GM19324 (cell line): ENCODE data around the gene FAM167B.

Experiments used
- ATAC-seq: cut with Tn5 transposase; IDR thresholded peaks from one replicate; pipeline ENCODE4 v1.9.1; 2021; ENCODE audit warnings: mild to moderate bottlenecking, moderate library complexity; ENCODE audit not compliant: unreplicated experiment, low FRiP score

The FAM167B gene

GRCh38 chr1:32246888-32247273 is at the start of gene FAM167B:
Gene FAM167B (plus strand): TSS chr1:32247222. CDS start chr1:32247422, 200 bp downstream.
- ATAC-seq, result no peak

- no peak for ATAC-seq
Observed at GRCh38 chr1:32197837-32198236, 49.2 kb upstream of the FAM167B start.

GRCh38 chr1:32198237-32199042 is 48.6 kb upstream of the FAM167B start:
- no peak for ATAC-seq

GRCh38 chr1:32199043-32199716 is 47.8 kb upstream of the FAM167B start:
- ATAC-seq, result no peak

GRCh38 chr1:32199717-32200072 is 47.3 kb upstream of the FAM167B start:
- ATAC-seq, result no peak

DNA sequence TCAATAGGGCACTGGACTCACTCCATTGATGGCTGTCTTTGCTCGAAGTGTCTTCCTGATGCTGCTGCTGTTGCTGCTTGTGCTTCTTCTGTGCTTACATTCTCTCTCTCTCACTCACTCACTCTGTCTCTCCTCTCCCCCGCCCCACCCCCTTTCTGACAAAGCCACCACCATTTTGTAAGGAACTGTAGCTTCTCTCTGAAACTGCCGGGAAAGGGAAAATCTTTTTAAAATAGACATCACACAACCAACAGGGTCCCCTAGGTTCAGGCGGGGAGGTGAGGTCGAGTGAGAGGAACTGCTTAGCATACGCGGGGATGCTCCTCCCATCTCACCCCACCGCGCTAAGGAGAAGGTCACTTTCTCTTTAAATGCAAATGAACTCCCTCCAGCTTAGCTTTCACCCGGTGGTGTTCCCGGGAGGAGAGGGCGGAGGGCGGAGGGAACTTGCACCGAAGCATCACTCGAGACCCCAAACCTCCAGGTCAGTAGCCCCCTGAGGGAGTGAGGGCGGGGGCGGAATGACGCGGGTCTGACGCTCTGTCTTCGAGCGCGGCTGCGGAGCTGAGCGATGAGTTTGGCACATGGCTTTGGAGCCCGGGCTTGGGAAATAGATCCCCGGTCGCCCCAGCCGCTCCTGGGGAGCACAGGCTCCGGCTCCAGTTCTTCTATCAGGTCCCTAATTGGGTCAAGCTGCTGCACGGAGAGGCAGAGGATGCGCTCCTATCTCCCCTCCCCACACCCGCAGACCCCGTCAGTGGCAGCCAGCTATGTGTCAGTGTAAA is 46.6 kb upstream of the FAM167B start, which contains the start of gene CCDC28B:
CCDC28B (plus strand) TSS at position 370 of the 785 bp plus-strand sequence. CDS start 1,341 bp downstream, outside the sequence.
- no peak for ATAC-seq

GRCh38 chr1:32201011-32201855 is 45.8 kb upstream of the FAM167B start:
- ATAC-seq, result no peak

DNA sequence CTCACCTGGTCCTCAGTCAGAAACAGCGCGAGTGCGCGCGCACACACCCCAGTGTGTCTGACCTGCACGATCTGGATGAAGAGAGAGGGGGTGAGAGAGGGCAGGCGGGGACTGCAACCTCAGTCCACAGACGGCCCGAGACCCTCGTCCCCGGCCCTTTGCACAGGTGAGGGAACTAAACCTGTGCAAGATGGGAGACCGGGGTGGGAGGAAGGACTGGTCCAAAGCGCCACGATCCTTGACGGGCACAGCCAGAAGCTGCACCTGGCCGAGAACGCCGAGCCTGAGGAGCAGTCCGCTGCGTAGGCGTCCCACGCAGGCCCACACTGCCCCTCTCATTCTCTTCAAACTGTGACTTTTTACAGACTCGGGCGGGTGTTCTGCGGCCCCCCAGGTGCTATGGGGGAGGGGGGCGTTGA is 42.1 kb upstream of the FAM167B start:
- ATAC-seq, result no peak

- ATAC-seq, result no peak
Observed at GRCh38 chr1:32205401-32206370, 41.3 kb upstream of the FAM167B start, which contains the start of gene IQCC. Gene IQCC (plus strand): TSS chr1:32205671. CDS start chr1:32205682, 11 bp downstream.

GRCh38 chr1:32208469-32208868 is 38.6 kb upstream of the FAM167B start:
- ATAC-seq, result no peak

- ATAC-seq, result no peak
Observed at GRCh38 chr1:32208891-32209328, 38.1 kb upstream of the FAM167B start, which contains the start of gene DCDC2B. Gene DCDC2B (plus strand): TSS chr1:32209089. CDS start chr1:32209094, 5 bp downstream.

DNA sequence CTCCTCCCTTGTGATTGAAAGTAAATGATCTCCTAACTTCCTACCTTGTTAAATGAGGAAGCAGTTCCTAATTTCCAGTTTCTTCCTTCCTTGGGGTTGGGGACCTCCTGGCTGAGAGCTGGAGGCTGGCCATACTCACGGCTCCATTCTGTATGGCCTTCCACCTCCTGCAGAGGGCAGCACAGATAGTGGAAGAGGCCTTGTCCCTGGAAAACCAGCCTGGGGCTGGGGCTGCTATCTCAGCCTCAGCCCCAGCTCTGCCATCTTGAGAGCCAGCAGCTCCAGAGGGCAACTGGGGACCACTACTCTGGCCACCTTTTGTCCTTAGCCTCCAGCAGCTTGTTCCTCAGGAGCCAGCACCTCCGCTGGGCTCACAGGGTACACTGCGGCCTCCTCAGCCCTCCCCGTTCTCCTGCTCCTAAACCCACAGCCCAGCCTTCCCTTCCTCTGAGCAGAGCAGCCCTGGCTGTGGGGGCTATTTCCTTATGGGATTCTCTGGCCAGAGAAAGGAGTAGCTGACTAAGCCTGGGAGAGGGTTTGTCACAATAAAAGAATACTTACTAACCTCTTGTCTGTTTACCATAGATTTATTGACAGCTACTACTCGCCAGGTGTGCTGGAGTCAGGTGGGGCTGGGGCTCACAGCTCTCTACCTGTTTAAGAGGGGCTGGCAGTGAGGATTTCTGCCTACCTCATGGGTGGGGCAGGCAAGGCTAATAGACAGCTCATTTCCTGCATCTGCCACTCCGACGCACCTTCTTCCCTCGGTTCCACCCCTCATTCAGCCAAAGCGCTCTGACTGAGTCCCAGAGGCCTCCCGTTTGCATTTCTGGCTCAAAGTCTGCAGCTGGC is 31.2 kb upstream of the FAM167B start:
- no peak for ATAC-seq

GRCh38 chr1:32216566-32216965 is 30.5 kb upstream of the FAM167B start:
- ATAC-seq, result no peak

- ATAC-seq, result no peak
Observed at GRCh38 chr1:32219022-32219421, 28.0 kb upstream of the FAM167B start.

DNA sequence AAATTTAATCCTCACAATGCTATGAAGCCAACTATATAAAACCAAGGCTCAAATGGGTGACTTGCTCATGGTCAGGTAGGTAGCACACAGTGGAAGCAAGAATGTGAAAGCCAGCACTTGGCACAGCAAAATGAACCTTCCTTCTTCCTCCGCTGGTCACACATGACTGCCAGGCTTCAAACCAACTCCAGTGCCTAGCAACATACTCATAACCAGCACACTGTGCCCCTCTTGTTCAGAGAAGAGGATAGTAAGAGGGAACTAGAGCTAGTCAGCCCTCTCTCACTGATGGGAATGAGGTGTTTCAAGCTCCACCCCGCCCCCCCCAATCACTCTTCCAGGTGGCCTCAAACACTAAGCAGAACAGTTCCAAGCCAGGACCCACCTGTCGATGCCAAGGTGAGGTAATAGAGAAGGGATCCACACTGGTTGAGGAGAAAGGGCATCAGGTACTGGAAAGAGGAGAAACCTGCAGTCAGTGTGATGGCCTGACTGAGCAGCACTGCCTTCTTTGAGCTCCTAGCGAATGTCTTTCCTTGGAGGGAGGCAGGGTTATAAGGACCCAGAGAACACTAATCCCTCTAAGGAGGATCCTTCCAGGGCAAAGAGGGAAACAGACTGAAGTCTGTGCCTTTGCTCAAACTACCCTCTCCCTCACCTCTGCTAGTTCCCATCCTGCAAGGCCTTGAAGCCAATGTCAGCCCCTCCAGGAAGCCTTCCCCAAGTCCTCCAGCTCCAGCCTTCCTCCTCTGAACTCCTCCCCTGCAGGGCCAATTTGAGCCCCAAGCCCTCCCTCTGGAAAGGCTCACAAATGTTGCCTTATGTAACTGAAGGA is 26.1 kb upstream of the FAM167B start:
- ATAC-seq, result no peak

GRCh38 chr1:32221581-32221979 is 25.4 kb upstream of the FAM167B start:
- ATAC-seq, result no peak
